ENCODE data around the gene TERB1. TPM values are rescaled to one million over a fixed set of nuclear protein-coding genes. Genes with fewer than 3 reads are reported as not detected.

TERB1 gene
- total RNA-seq, 1 experiment from 2014 or later = not detected

DNA sequence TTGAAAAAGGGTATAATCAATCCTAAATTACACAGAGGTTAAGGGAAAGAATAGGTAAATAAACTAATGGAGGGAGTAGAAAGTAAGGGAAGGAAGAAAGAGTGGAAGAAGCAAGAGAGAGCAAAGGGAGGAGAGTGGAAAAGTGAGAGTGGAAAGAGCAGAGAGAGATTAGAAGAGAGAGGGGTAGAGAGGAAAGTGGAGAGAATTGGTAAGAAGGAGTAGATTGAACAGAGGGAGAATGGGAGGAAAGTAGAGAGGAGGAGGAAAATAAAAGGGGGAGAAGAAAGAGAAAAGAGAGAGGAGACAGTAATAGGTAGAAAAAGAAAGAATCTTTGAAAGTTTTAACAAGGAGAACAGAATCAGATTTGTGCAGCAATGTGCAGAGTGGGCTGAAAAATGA is 24.9 kb downstream of the TERB1 start:
- H3K9ac ChIP-seq (ENCODE audit: low read length) = no peak overlapping the region
- ChIA-PET RAD21 (ENCODE audit: low non-redundant PET in 1 of 2, low total read pairs in 2 of 2, uncharacterized antibody in 2 of 2, unreplicated experiment in 2 of 2) (no interaction called here), POLR2A (interaction anchor here (0.5 kb wide), 1 partner anchor 35 kb away, joined by 3 read pairs; no protein-coding TSS in a partner anchor), CTCF (interaction anchor here (1.1 kb wide), 1 partner anchor 54 kb away, joined by 5 read pairs; the partner anchor contains the start of gene NAE1)
- no peak for TF ChIP-seq FOSL1 (IDR thresholded peaks at IDR 0.05; ENCODE audit: low read depth)
- TF ChIP-seq RAD21 (IDR thresholded peaks at IDR 0.05; ENCODE audit: low read depth) = no peak
- no peak for TF ChIP-seq SRF (IDR thresholded peaks at IDR 0.05; ENCODE audit: low read depth)
- no peak for TF ChIP-seq CBX3 (IDR thresholded peaks at IDR 0.05; ENCODE audit: low read depth)
- no peak for TF ChIP-seq POLR2A (IDR thresholded peaks at IDR 0.05; ENCODE audit: borderline replicate concordance, extremely low read depth, insufficient read depth, insufficient read length)
- TF ChIP-seq, protein P1, sequence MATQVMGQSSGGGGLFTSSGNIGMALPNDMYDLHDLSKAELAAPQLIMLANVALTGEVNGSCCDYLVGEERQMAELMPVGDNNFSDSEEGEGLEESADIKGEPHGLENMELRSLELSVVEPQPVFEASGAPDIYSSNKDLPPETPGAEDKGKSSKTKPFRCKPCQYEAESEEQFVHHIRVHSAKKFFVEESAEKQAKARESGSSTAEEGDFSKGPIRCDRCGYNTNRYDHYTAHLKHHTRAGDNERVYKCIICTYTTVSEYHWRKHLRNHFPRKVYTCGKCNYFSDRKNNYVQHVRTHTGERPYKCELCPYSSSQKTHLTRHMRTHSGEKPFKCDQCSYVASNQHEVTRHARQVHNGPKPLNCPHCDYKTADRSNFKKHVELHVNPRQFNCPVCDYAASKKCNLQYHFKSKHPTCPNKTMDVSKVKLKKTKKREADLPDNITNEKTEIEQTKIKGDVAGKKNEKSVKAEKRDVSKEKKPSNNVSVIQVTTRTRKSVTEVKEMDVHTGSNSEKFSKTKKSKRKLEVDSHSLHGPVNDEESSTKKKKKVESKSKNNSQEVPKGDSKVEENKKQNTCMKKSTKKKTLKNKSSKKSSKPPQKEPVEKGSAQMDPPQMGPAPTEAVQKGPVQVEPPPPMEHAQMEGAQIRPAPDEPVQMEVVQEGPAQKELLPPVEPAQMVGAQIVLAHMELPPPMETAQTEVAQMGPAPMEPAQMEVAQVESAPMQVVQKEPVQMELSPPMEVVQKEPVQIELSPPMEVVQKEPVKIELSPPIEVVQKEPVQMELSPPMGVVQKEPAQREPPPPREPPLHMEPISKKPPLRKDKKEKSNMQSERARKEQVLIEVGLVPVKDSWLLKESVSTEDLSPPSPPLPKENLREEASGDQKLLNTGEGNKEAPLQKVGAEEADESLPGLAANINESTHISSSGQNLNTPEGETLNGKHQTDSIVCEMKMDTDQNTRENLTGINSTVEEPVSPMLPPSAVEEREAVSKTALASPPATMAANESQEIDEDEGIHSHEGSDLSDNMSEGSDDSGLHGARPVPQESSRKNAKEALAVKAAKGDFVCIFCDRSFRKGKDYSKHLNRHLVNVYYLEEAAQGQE (IDR thresholded peaks at IDR 0.05; ENCODE audit: low read depth) = no peak
- TF ChIP-seq SIN3A (IDR thresholded peaks at IDR 0.05; ENCODE audit: low read depth) = no peak
- TF ChIP-seq EZH2phosphoT487 (IDR thresholded peaks at IDR 0.05; ENCODE audit: borderline replicate concordance) = no peak
- TF ChIP-seq, protein P2, sequence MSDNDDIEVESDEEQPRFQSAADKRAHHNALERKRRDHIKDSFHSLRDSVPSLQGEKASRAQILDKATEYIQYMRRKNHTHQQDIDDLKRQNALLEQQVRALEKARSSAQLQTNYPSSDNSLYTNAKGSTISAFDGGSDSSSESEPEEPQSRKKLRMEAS (IDR thresholded peaks at IDR 0.05) = no peak
- TF ChIP-seq, protein P3, sequence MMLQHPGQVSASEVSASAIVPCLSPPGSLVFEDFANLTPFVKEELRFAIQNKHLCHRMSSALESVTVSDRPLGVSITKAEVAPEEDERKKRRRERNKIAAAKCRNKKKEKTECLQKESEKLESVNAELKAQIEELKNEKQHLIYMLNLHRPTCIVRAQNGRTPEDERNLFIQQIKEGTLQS (IDR thresholded peaks at IDR 0.05) = no peak
- no peak for TF ChIP-seq EGR1 (IDR thresholded peaks at IDR 0.05; ENCODE audit: low read depth)
- no peak for TF ChIP-seq ZNF274 (IDR thresholded peaks at IDR 0.05; ENCODE audit: low read depth, low read length)
- TF ChIP-seq ELF1 (IDR thresholded peaks at IDR 0.05; ENCODE audit: borderline replicate concordance, low read depth) = no peak
- TF ChIP-seq, protein P4, sequence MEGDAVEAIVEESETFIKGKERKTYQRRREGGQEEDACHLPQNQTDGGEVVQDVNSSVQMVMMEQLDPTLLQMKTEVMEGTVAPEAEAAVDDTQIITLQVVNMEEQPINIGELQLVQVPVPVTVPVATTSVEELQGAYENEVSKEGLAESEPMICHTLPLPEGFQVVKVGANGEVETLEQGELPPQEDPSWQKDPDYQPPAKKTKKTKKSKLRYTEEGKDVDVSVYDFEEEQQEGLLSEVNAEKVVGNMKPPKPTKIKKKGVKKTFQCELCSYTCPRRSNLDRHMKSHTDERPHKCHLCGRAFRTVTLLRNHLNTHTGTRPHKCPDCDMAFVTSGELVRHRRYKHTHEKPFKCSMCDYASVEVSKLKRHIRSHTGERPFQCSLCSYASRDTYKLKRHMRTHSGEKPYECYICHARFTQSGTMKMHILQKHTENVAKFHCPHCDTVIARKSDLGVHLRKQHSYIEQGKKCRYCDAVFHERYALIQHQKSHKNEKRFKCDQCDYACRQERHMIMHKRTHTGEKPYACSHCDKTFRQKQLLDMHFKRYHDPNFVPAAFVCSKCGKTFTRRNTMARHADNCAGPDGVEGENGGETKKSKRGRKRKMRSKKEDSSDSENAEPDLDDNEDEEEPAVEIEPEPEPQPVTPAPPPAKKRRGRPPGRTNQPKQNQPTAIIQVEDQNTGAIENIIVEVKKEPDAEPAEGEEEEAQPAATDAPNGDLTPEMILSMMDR (IDR thresholded peaks at IDR 0.05 in 2 of 3, conservative IDR thresholded peaks at IDR 0.05 in 1 of 3; ENCODE audit: borderline replicate concordance in 1 of 3, insufficient read depth in 1 of 3, low read depth in 2 of 3, low read length in 2 of 3) = no peak
- TF ChIP-seq CEBPB (IDR thresholded peaks at IDR 0.05; ENCODE audit: low read depth) = no peak
- TF ChIP-seq ZFX (IDR thresholded peaks at IDR 0.05) = no peak
- TF ChIP-seq JUND (IDR thresholded peaks at IDR 0.05) = no peak
- TF ChIP-seq TCF7L2 (IDR thresholded peaks at IDR 0.05; ENCODE audit: borderline replicate concordance, extremely low read depth, insufficient read depth, insufficient read length) = no peak
- H3K79me2 ChIP-seq (ENCODE audit: insufficient read depth, low read length) = no peaks in the 10 kb centered on the region
- no peaks in the 10 kb centered on the region for H4K20me1 ChIP-seq (ENCODE audit: insufficient read depth)
- DNase-seq (ENCODE audit: low read depth, low spot score) (no peak), ATAC-seq (no peak)
- no peak overlapping the region for H3K4me2 ChIP-seq (ENCODE audit: low read length)
- no peaks in the 10 kb centered on the region for H3K9me3 ChIP-seq (ENCODE audit: control insufficient read depth in 1 of 2, insufficient read depth in 1 of 2, low read depth in 1 of 2, low read length in 2 of 2)
- no peak overlapping the region for H3K4me3 ChIP-seq (replicated peaks in 1 of 2; ENCODE audit: low read depth in 1 of 2, low read length in 2 of 2)
- H2AFZ ChIP-seq (ENCODE audit: low read depth, low read length, poor library complexity, severe bottlenecking) = no peak overlapping the region
- no peak overlapping the region for H3K27ac ChIP-seq (ENCODE audit: low read depth, low read length)
- no peaks in the 10 kb centered on the region for H3K4me1 ChIP-seq (ENCODE audit: control insufficient read depth in 1 of 2, insufficient read depth in 2 of 2, low read length in 2 of 2)
- H3K27me3 ChIP-seq (ENCODE audit: insufficient read depth, low read length) = no peaks in the 10 kb centered on the region
- no peaks in the 10 kb centered on the region for H3K9me2 ChIP-seq (ENCODE audit: insufficient read depth)
- intact Hi-C loops (cut with micrococcal nuclease) = no loop called here
- no peaks in the 10 kb centered on the region for H3K36me3 ChIP-seq (ENCODE audit: control insufficient read depth in 1 of 2, insufficient read depth in 2 of 2, low read length in 2 of 2)
- BruUV-seq (replicated peaks) = no TSS peak
